ENCODE results near the gene MYL11.
A peak's percentile ranks its signal among the peaks of the same experiment; 100 is the strongest.

MYL11 gene

DNA sequence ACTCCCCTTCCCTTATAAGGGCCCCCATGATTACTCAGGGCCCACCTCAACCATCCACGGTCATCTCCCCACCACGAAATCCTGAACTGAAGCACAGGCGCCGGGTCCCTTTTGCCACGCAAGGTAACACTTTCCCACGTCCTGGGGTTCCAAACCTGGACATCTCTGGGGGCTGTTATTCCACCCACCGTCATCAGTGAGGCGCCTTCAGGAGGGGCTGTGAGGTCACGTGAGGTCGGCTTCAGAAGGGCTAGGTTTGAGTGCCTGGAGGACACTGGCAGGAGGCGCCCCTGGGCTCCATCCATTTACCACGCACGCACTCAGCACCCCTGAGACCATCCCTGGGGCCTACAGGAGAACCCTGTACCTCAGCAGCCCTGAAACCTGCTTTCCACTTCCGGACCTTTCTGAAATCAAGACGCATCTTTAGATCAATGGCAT, 23.6 kb upstream of the MYL11 start:
- TF ChIP-seq, protein P1, sequence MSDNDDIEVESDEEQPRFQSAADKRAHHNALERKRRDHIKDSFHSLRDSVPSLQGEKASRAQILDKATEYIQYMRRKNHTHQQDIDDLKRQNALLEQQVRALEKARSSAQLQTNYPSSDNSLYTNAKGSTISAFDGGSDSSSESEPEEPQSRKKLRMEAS (IDR thresholded peaks at IDR 0.05; ENCODE audit: low read depth, low read length), result no peak
- TF ChIP-seq POLR2A (IDR thresholded peaks at IDR 0.05; ENCODE audit: extremely low read depth, insufficient read length), result no peak
- TF ChIP-seq, protein P2, sequence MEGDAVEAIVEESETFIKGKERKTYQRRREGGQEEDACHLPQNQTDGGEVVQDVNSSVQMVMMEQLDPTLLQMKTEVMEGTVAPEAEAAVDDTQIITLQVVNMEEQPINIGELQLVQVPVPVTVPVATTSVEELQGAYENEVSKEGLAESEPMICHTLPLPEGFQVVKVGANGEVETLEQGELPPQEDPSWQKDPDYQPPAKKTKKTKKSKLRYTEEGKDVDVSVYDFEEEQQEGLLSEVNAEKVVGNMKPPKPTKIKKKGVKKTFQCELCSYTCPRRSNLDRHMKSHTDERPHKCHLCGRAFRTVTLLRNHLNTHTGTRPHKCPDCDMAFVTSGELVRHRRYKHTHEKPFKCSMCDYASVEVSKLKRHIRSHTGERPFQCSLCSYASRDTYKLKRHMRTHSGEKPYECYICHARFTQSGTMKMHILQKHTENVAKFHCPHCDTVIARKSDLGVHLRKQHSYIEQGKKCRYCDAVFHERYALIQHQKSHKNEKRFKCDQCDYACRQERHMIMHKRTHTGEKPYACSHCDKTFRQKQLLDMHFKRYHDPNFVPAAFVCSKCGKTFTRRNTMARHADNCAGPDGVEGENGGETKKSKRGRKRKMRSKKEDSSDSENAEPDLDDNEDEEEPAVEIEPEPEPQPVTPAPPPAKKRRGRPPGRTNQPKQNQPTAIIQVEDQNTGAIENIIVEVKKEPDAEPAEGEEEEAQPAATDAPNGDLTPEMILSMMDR (IDR thresholded peaks at IDR 0.05; ENCODE audit: low read depth, low read length), result no peak
- no peak for TF ChIP-seq MYC (IDR thresholded peaks at IDR 0.05; ENCODE audit: low read depth, low read length)
- no peak for DNase-seq (ENCODE audit: low read depth)
- H3K4me3 ChIP-seq (ENCODE audit: low read depth, low read length), result no peak overlapping the region

DNA sequence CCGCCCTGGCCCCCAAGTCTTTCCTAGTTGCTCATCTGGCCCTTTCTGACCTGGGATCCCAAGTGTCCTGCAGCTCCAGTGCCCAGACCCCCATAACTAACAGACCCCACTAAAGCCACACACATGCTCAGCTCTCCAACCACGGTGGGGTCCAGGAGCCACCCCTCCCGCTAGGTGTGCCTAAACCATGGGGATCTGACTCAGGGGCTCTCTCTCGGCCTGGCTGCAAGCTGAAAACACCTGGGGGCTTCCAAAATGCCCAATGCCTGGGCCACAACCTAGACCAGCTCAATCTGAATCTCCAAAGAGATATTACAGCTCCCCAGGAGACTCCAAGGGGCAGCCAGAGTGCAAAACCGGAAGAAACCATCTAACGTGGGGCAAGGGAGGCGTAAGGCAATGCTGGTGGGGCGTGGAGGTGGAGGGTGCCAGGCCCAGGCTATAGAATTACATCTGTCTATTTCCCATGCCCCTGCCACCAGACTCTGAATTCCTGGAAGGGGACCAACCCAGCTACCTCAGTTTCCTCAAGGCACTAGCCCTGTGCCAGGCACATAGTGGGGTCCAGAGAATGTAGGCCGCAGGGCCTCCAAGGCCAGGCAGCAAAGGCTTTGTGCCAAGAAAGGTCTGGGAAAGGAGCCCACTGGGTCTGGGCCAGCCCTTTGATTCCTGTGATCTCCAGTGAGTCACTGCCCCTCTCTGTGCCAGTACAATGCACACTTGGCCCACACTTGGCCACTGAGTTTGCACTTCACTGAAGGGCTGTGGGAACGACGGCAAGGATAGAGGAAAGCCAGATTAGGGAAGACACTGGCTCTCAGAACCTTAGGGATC, 22.8 kb upstream of the MYL11 start:
- H3K4me3 ChIP-seq (ENCODE audit: low read depth, low read length), result no peak overlapping the region
- TF ChIP-seq, protein P1 (IDR thresholded peaks at IDR 0.05; ENCODE audit: low read depth, low read length), result no peak
- TF ChIP-seq POLR2A (IDR thresholded peaks at IDR 0.05; ENCODE audit: extremely low read depth, insufficient read length) (no peak), MYC (IDR thresholded peaks at IDR 0.05; ENCODE audit: low read depth, low read length) (no peak)
- TF ChIP-seq, protein P2 (IDR thresholded peaks at IDR 0.05; ENCODE audit: low read depth, low read length), result no peak
- no peak for DNase-seq (ENCODE audit: low read depth)

DNA sequence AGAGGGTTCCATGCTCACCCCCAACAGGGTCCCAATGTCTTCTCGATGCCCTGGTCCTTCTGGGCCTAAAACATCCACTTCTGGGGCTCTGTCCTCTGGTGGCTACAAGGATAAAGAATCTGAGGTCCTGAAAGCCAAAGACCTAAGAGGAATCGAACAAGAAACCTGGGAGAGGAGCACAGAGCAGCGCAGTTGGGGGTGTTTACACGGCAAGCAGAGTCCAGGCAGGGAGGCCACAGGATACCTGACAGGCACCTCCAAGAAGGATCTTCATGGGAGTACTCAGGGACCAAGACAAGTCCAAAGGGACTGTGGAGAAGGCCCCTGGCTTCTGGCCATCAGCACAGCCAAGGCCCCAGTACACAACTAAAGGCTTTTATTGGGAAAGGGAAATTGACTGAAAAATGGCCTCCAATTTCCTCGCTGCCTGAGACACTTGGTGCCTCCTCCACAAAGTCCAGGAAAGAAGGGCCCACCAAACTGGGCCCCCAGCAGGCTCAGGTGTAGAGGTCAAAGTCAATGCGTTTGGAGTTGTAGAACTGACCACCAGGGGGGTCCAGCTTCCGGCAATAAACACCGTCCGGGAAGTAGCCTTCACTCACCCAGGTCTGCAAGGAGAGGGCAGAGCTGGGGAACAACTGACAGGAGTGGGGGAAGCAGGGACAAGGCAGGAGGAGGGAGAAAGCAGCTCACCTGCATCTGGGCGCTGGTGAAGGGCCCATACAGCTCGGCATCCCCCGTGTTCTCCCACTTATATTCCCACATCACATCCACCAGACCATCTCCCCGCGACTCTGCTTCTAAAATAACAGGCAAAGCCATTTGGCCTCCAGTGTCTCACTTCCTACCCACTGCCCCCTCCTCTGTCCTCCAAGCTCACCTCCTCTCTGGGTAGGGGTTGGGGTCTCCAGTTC, 21.9 kb upstream of the MYL11 start:
- TF ChIP-seq POLR2A (IDR thresholded peaks at IDR 0.05; ENCODE audit: extremely low read depth, insufficient read length) (no peak), MYC (IDR thresholded peaks at IDR 0.05; ENCODE audit: low read depth, low read length) (no peak)
- TF ChIP-seq, protein P2 (IDR thresholded peaks at IDR 0.05; ENCODE audit: low read depth, low read length), result no peak
- TF ChIP-seq, protein P1 (IDR thresholded peaks at IDR 0.05; ENCODE audit: low read depth, low read length), result no peak
- DNase-seq (ENCODE audit: low read depth), result no peak
- H3K4me3 ChIP-seq (ENCODE audit: low read depth, low read length), result no peak overlapping the region

DNA sequence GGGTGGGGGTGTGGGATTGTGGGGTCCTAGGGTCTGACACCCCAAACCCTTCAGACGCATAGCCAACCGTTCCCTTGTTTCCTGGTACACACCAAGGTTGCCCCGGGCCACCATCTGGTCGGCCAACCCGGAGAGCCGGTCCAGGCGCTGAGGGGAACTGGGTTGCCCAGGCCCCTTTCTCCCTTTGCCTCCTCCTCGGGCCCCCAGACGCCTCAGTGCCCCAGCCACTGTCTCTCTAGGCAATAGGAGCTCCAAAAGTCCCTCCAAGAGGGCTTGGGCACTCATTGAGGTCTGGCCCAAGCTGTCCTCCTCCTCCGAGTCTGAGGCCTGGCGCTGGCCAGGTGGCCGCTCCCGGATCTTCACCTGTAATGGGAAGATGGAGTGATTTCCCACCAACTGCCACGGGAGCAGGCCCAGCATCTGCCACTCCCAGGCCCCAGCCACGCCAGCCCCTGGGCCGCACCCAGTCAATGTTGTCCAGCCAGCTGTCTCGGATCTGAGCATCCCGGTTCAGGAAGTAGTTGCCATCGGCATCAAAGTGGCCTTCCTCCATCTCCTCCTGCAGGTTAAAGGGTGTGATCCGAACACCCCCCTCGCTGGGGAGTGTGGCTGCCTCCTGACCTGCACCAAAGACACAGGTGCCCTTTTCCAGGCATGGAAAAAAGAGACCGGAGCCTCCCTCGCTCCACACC, 21.0 kb upstream of the MYL11 start:
- TF ChIP-seq POLR2A (IDR thresholded peaks at IDR 0.05; ENCODE audit: extremely low read depth, insufficient read length) (no peak), MYC (IDR thresholded peaks at IDR 0.05; ENCODE audit: low read depth, low read length) (no peak)
- TF ChIP-seq, protein P1 (IDR thresholded peaks at IDR 0.05; ENCODE audit: low read depth, low read length), result no peak
- TF ChIP-seq, protein P2 (IDR thresholded peaks at IDR 0.05; ENCODE audit: low read depth, low read length), result no peak
- no peak for DNase-seq (ENCODE audit: low read depth)
- H3K4me3 ChIP-seq (ENCODE audit: low read depth, low read length), result peak overlapping the region; percentile 77

DNA sequence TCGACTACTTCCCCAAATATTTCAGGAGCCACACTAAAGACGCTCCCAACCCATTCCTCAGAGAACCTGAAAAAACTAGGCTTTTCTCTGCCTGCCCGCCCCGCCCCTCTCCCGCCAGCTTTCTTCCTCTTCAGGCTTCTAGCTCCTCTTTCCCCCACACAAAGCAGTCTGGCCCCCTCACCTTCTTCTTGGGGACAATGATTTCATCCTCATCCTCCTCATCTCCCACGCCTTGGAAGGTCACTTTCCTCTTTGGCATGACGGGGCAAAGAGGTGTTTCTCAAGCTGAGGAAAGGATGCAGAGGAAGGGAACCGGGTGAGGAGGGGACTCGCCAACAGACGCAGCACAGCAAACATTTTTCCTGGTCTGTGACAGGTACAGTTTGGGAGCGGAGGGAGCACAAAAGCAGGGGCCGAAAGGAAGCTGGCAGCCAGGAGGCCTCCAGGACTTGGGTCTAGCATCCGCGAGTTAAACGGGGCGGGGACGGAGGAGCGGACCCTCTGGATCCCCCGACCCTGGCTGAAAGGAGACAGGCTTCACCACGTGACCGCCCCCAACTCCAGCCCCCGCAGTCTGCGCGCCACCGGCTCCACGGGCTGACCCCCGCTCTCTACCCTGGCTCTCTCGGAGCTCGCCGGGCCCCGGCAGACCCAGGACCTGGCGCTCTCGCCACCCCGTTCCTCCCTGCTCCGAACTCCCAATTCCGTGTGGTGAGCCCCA, 20.0 kb upstream of the MYL11 start:
- TF ChIP-seq POLR2A (IDR thresholded peaks at IDR 0.05; ENCODE audit: extremely low read depth, insufficient read length), result no peak
- TF ChIP-seq, protein P1 (IDR thresholded peaks at IDR 0.05; ENCODE audit: low read depth, low read length), result no peak
- peak; percentile 35 for DNase-seq (ENCODE audit: low read depth)
- H3K4me3 ChIP-seq (ENCODE audit: low read depth, low read length), result peak overlapping the region; percentile 77

All from NB4 (cell line).